ENCODE data around the gene ARFIP1.

- TF ChIP-seq GLI4 (tag by site-specific recombination; IDR thresholded peaks at IDR 0.05) = no peak
- no peak for TF ChIP-seq ZNF830 (tag by site-specific recombination; IDR thresholded peaks at IDR 0.05; ENCODE audit: low read depth)
- TF ChIP-seq CTCF (tag by site-specific recombination; IDR thresholded peaks at IDR 0.05) = no peak
- no peak for TF ChIP-seq ZNF133 (tag by site-specific recombination; IDR thresholded peaks at IDR 0.05)
- no peak for TF ChIP-seq ZNF341 (tag by site-specific recombination; IDR thresholded peaks at IDR 0.05; ENCODE audit: low read depth)
Observed at GRCh38 chr4:152896811-152897210, 117.1 kb downstream of the ARFIP1 start.
